GM21717 (cell line): ENCODE data around the gene SMOC1.

Experiments used
- ATAC-seq: cut with Tn5 transposase; IDR thresholded peaks from one replicate; pipeline ENCODE4 v1.9.1; 2021; ENCODE audit warnings: mild to moderate bottlenecking, moderate library complexity; ENCODE audit not compliant: unreplicated experiment

Gene SMOC1

GRCh38 chr14:69861025-69861569 lies 18.1 kb upstream of the SMOC1 start:
- ATAC-seq = no peak

GRCh38 chr14:69863083-69863482 lies 16.1 kb upstream of the SMOC1 start:
- no peak for ATAC-seq

DNA sequence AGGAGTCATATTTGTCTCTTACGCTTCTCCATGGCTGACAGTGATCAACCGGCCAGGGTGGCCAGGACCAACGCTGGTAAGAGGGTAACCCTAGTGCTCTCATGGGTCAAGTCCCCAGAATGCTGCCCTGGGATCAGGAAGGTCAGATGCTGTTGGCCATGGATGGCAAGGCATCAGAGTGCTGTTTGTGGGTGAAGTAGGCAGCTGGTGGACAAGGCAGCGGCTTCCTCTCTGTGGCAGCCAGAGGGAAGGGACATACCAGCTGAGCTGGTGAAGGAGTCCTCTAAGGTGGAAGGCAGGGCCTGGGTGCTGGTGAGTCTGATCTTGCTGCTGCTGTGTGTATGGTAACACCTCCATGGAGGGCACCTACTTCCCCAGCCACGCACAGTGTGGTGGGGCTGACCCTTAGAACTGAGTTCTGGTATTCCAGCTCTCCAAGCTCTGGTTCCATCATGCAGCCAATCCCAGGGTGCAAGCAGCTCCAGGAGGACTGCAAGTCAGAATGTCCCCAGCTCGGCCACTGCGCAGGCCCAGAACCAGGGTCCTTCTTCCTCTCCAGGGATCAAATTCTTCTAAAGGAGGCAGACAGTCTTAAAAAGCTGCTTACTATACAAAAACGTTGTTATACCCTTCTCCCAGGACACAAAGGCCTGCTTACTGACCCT lies 13.4 kb upstream of the SMOC1 start:
- ATAC-seq = no peak

GRCh38 chr14:69868363-69868963 lies 10.8 kb upstream of the SMOC1 start:
- no peak for ATAC-seq

DNA sequence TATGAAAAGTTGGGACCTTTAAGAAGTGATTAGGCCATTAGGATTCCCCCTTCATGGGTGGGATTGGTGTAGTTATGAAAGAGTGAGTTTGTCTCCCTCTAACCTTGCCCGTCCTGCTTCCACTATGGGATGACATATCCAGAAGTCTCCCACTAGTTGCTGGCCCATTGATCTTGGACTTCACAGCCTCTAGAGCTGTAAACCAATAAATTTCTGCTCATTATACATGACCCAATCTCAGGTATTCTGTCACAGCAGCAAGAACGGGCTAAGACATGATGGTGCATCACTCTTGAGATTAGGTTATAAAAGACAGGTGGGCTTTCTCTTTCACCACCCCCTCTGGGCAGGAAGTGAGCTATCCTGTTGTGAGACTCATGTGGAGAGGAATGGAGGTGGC lies 8.6 kb upstream of the SMOC1 start:
- no peak for ATAC-seq

- no peak for ATAC-seq
Measured at GRCh38 chr14:69873877-69874780, 5.1 kb upstream of the SMOC1 start.

DNA sequence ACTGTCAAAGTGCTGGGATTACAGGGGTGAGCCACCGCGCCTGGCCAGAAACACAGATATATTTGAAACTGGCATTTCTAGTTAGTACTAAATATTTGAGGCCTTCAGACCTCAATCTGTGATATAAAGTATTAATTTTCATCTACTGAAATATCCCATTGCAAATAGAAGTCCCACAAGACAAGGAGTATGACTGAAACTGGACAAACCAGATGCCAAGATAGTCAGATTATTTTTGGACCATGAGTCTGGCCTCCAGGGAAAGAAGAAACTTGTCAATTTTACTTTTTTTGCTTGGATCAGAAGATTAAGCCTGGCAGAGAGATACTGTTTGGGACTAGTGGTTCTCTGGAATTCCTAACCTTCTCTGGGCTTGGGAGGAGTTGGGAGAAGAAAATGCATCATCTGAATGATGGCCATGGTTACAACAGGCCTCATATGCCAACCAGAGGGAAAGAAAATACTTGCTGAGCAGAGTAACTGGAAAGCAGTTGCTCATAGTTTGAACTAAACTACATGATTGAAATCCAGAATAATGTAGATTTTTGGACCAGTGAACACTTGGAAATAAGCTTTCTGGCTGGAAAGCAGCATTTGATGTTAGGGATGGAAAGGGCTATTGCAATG lies 2.9 kb upstream of the SMOC1 start:
- no peak for ATAC-seq

GRCh38 chr14:69876848-69877306 lies 2.3 kb upstream of the SMOC1 start:
- no peak for ATAC-seq

GRCh38 chr14:69877492-69877891 lies 1.7 kb upstream of the SMOC1 start:
- no peak for ATAC-seq

- no peak for ATAC-seq
Measured at GRCh38 chr14:69878251-69878650, 965 bp upstream of the SMOC1 start.

DNA sequence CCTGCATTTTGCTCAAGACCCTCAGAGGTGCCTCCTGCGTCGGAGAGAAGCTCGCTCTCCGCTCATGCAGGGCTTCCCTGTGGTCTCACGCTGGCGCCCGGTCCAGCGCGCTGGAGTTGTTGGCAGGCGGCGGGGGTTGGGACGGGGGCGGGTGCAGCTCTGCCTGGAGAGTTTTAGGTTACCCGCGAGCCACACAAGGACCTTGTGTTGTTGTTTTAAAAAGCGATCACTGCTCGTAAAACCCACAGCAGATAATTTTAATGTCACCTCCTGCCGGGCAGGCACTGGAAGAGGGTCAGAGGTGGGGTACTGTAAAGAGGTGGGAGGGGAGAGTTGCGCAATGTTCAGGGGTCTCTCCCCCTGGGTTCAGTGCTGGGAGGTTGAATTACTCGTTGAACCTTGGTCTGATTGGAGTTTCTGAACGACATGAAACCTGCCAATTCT lies 850 bp downstream of the SMOC1 start:
- ATAC-seq = no peak

GRCh38 chr14:69880893-69881292 lies 1.7 kb downstream of the SMOC1 start:
- no peak for ATAC-seq

- ATAC-seq = no peak
Measured at GRCh38 chr14:69882116-69882864, 3.1 kb downstream of the SMOC1 start.

DNA sequence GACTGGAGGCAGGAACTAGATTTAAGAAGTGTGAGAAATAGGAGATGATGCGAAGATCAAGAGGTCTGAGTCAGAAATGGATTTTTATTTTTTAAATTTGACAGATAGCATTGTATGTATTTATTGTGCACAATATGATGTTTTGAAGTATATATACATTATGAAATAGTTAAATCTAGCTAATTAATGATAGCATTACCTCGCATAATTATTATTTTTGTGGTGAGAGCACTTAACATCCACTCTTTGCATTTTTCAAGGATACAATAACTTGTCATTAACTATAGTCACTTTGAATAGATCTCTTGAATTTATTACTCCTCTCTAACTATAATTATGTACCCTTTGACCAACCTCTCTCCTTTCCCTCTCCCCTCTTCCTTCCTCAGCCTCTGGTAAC lies 3.7 kb downstream of the SMOC1 start:
- no peak for ATAC-seq

DNA sequence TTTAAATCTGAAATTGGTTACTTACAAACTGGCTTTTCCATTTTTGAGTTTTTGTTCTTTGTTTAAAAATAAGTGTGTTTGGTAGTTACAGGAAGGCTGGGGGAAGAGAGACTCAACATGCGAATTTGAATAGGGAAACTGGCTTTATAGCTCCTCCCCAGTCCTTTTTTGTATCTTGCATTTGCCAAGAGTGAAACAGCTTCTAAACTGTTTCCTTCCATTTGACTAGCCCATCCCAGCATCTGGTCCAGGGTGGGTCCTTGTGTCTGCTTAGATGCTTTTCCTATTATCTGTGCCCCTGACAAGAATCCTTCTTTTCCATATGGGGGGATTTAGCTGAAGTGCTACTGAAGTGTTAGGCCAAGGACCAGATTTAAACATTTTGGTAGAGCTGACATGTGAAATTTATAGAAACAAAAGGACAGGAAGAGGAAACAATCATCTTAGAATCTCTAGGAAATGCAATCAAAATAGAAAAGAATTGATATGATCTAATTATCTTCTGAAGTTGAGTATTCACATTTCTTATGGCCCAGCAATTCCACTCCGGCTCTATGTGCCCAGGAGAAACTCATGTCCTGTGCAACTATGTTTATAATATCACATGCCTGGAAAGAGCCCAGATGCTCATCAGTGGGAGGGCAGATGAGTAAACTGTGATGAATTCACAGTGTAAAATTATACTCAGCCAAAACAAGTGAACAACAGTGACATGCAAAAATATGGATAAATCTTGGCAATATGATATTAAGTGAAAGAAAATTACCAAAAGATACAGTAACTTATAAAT lies 7.4 kb downstream of the SMOC1 start:
- ATAC-seq = no peak

GRCh38 chr14:69887740-69888657 lies 8.8 kb downstream of the SMOC1 start:
- no peak for ATAC-seq

GRCh38 chr14:69891422-69891821 lies 12.2 kb downstream of the SMOC1 start:
- no peak for ATAC-seq

DNA sequence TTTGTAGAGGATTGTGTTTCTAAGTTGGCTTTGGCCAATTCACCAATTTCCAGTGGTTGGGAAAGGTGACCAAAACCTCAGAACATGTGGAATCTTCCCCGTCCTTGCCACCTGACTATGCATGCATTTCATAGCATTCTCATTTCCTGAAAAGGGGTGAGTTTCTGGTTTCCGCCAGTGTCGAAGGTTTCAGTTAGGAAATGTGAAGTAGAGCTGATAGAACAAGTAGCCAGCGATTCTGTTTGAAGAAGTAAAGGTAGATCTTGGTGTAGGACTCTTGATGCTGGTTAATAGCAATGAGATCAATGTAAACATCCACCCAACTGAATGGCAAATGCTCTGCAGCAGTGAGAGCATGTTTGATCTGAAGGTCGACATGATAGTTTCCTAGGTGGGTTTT lies 15.9 kb downstream of the SMOC1 start:
- ATAC-seq = no peak
